ENCODE results near the gene GPC5. TPM values are rescaled to one million over a fixed set of nuclear protein-coding genes. Genes with fewer than 3 reads are reported as not detected.

The GPC5 gene
- total RNA-seq, 2 experiments from 2014 or later, result 2.4 TPM; not detected in 1

DNA sequence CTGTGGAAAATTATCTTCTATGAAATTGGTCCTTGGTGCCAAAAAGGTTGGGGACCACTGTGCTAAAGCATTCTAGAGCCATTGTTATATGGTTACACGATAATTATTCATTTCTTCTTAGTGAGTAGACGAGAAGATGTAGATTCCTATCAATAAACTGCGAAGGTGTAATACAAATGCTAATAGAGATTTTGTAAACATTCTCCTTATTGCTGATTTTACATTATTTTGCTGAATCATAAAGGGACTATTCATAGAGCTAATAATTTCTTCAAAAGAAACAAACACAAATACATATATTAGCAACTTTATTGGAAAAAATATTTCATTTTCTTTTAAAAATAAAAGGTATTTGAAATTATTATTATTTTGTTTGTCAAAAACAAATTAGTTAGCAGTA, 1005.2 kb downstream of the GPC5 start:
- no peaks in the 10 kb centered on the region for H3K4me1 ChIP-seq (ENCODE audit: insufficient read depth, low read length, poor library complexity, severe bottlenecking)
- no TSS peak for BruUV-seq (replicated peaks)
- H2AFZ ChIP-seq (ENCODE audit: low read length), result no peak overlapping the region
- TF ChIP-seq CTCF (conservative IDR thresholded peaks at IDR 0.05; ENCODE audit: low read length) (no peak), EZH2phosphoT487 (IDR thresholded peaks at IDR 0.05; ENCODE audit: borderline replicate concordance, low read depth, low read length) (no peak)
- intact Hi-C loops (cut with micrococcal nuclease; ENCODE audit: unreplicated experiment), result no loop called here
- no peak overlapping the region for H3K4me2 ChIP-seq (ENCODE audit: low read length)
- ChIA-PET CTCF (ENCODE audit: unreplicated experiment) (no interaction called here), POLR2A (interaction anchor here (0.5 to 3.3 kb wide), 14 partner anchors 10 to 1742 kb away, joined by 3 to 9 read pairs (median 3); no protein-coding TSS in a partner anchor)
- no peaks in the 10 kb centered on the region for H3K9me3 ChIP-seq (ENCODE audit: low read length)
- no peaks in the 10 kb centered on the region for H4K20me1 ChIP-seq (ENCODE audit: insufficient read depth, low read length)
- H3K36me3 ChIP-seq (ENCODE audit: insufficient read depth, low read length), result no peaks in the 10 kb centered on the region
- H3K79me2 ChIP-seq (ENCODE audit: insufficient read depth, low read depth, low read length), result no peaks in the 10 kb centered on the region
- no peak overlapping the region for H3K27ac ChIP-seq (ENCODE audit: low read depth, low read length, poor library complexity, severe bottlenecking)
- peaks cover 4% of the 10 kb centered on the region; the same call in 1 of the 2 replicates for H3K9me2 ChIP-seq (ENCODE audit: insufficient read depth, low read length)
- DNase-seq (ENCODE audit: low spot score), result no peak
- no peak overlapping the region for H3K4me3 ChIP-seq (ENCODE audit: low read depth, low read length, poor library complexity, severe bottlenecking)

DNA sequence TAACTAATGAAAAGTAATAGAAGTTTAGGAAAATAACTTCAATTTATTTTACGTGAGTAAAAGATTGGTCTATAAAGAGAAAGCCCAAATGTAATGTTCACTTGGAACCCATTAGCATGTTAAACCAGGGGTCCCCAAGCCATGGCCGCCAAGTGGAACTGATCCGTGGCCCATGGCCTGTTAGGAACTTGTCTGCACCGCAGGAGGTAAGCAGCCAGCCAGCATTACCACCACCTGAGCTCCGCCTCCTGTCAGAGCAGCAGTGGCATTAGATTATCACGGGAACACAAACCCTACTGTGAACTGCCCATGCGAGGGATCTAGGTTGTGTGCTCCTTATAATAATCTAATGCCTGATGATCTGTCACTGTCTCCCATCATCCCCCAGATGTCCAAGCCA, 1009.4 kb downstream of the GPC5 start:
- Histone ChIP-seq H3K27ac (ENCODE audit: low read depth, low read length, poor library complexity, severe bottlenecking) (no peak overlapping the region), H3K36me3 (ENCODE audit: insufficient read depth, low read length) (no peaks in the 10 kb centered on the region), H3K79me2 (ENCODE audit: insufficient read depth, low read depth, low read length) (no peaks in the 10 kb centered on the region), H4K20me1 (ENCODE audit: insufficient read depth, low read length) (no peaks in the 10 kb centered on the region), H3K4me2 (ENCODE audit: low read length) (no peak overlapping the region), H2AFZ (ENCODE audit: low read length) (no peak overlapping the region), H3K4me1 (ENCODE audit: insufficient read depth, low read length, poor library complexity, severe bottlenecking) (no peaks in the 10 kb centered on the region), H3K9me3 (ENCODE audit: low read length) (no peaks in the 10 kb centered on the region), H3K4me3 (ENCODE audit: low read depth, low read length, poor library complexity, severe bottlenecking) (no peak overlapping the region), H3K9me2 (ENCODE audit: insufficient read depth, low read length) (0 out of 2 replicates have a peak, but pooled peaks cover 4% of the 10 kb centered on the region)
- ChIA-PET POLR2A (interaction anchor here (0.6 to 1.9 kb wide), 11 partner anchors 11 to 613 kb away, joined by 3 to 7 read pairs (median 3); no protein-coding TSS in a partner anchor), CTCF (ENCODE audit: unreplicated experiment) (no interaction called here)
- intact Hi-C loops (cut with micrococcal nuclease; ENCODE audit: unreplicated experiment), result no loop called here
- no TSS peak for BruUV-seq (replicated peaks)
- TF ChIP-seq CTCF (conservative IDR thresholded peaks at IDR 0.05; ENCODE audit: low read length) (no peak), EZH2phosphoT487 (IDR thresholded peaks at IDR 0.05; ENCODE audit: borderline replicate concordance, low read depth, low read length) (no peak)
- no peak for DNase-seq (ENCODE audit: low spot score)

DNA sequence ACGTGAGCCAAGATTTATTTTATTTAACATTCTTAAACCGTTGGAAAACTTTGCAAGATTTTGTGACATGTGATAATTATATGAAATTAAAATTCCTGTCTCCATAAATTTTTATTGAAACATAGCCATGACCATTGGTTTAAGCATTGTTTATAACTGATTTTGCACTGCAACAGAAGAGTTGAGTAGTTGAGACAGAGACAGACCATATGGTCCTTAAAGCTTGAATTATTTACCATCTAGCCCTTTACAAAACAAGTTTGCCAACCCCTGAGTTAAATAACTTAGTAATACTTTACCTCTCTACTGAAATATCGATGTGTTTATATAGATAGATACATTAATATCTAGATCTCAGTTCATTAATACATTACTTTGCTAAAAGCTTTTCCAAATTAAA, 1014.1 kb downstream of the GPC5 start:
- Histone ChIP-seq H3K4me2 (ENCODE audit: low read length) (no peak overlapping the region), H3K4me1 (ENCODE audit: insufficient read depth, low read length, poor library complexity, severe bottlenecking) (no peaks in the 10 kb centered on the region), H3K36me3 (ENCODE audit: insufficient read depth, low read length) (no peaks in the 10 kb centered on the region), H3K27ac (ENCODE audit: low read depth, low read length, poor library complexity, severe bottlenecking) (no peak overlapping the region), H4K20me1 (ENCODE audit: insufficient read depth, low read length) (no peaks in the 10 kb centered on the region), H3K9me2 (ENCODE audit: insufficient read depth, low read length) (0 out of 2 replicates have a peak, but pooled peaks cover 4% of the 10 kb centered on the region), H3K79me2 (ENCODE audit: insufficient read depth, low read depth, low read length) (no peaks in the 10 kb centered on the region), H3K9me3 (ENCODE audit: low read length) (no peaks in the 10 kb centered on the region), H2AFZ (ENCODE audit: low read length) (no peak overlapping the region), H3K4me3 (ENCODE audit: low read depth, low read length, poor library complexity, severe bottlenecking) (no peak overlapping the region)
- TF ChIP-seq EZH2phosphoT487 (IDR thresholded peaks at IDR 0.05; ENCODE audit: borderline replicate concordance, low read depth, low read length) (no peak), CTCF (conservative IDR thresholded peaks at IDR 0.05; ENCODE audit: low read length) (no peak)
- POLR2A ChIA-PET, result interaction anchor here (0.6 to 1.7 kb wide), 4 partner anchors 8 to 951 kb away, joined by 3 to 8 read pairs (median 3); no protein-coding TSS in a partner anchor
- BruUV-seq (replicated peaks), result no TSS peak
- CTCF ChIA-PET (ENCODE audit: unreplicated experiment), result no interaction called here
- DNase-seq (ENCODE audit: low spot score), result no peak
- intact Hi-C loops (cut with micrococcal nuclease; ENCODE audit: unreplicated experiment), result no loop called here

All from OCI-LY7 (cell line).